H1 (cell line): ENCODE data around the gene AGBL5. TPM values are rescaled to one million over a fixed set of nuclear protein-coding genes. Genes with fewer than 3 reads are reported as not detected.

Source experiments
- CTCF ChIA-PET: fragments of 300-600 bp; sonication (Branson Sonifier 250); formaldehyde crosslinking; loops from one replicate; lab custom pipeline; 2021; ENCODE audit not compliant: partially characterized antibody; lab: Charles Lee
- POLR2A ChIA-PET: fragments of 300-600 bp; sonication (Branson Sonifier 250); formaldehyde crosslinking; loops from one replicate; lab custom pipeline; 2021; ENCODE audit warnings: inconsistent platforms; ENCODE audit not compliant: partially characterized antibody; lab: Charles Lee
- DNase-seq, 2 experiments: peaks; one replicate each; pipeline versions ENCODE4 v3.0.0 to v3.0.0-alpha.2; 2010 to 2022; ENCODE audit warnings: low spot score in 2 of 2, low read depth in 1 of 2, mixed read lengths in 1 of 2
- FAIRE-seq: peaks from 2 replicates; lab custom pipeline; 2011; peaks lifted over from hg19 to GRCh38; lab: Jason Lieb, UNC
- H2AFZ ChIP-seq: 2 replicates; pipeline ENCODE4 v1.8.1; 2012; ENCODE audit warnings: low read length, inconsistent platforms
- H2AK5ac ChIP-seq: 2 replicates; pipeline ENCODE4 v1.6.1; 2013; ENCODE audit warnings: low read depth, low read length
- H2BK120ac ChIP-seq: replicated peaks from 2 replicates; pipeline ENCODE3; 2013; ENCODE audit warnings: low read depth, low read length, inconsistent platforms
- H2BK12ac ChIP-seq: 2 replicates; pipeline ENCODE4 v1.6.1; 2013; ENCODE audit warnings: low read depth, low read length
- H2BK15ac ChIP-seq: 2 replicates; pipeline ENCODE4 v1.6.1; 2013; ENCODE audit warnings: low read length
- H2BK20ac ChIP-seq: 2 replicates; pipeline ENCODE4 v1.6.1; 2013; ENCODE audit warnings: low read length
- H2BK5ac ChIP-seq: 2 replicates; pipeline ENCODE4 v1.6.1; 2013; ENCODE audit warnings: low read depth, low read length
- H3K14ac ChIP-seq: 2 replicates; pipeline ENCODE4 v1.6.1; 2013; ENCODE audit warnings: inconsistent platforms; ENCODE audit not compliant: insufficient read length
- H3K18ac ChIP-seq: 2 replicates; pipeline ENCODE4 v1.6.1; 2013; ENCODE audit warnings: low read length; ENCODE audit errors: extremely low read depth
- H3K23ac ChIP-seq: 2 replicates; pipeline ENCODE4 v1.6.1; 2013; ENCODE audit warnings: inconsistent platforms; ENCODE audit not compliant: insufficient read length
- H3K23me2 ChIP-seq: 2 replicates; pipeline ENCODE4 v1.6.1; 2013; ENCODE audit warnings: low read depth, low read length
- H3K27ac ChIP-seq: 2 replicates; pipeline ENCODE4 v1.6.1; 2011; ENCODE audit warnings: low read depth, low read length, inconsistent platforms
- H3K27me3 ChIP-seq, 4 experiments: replicated peaks in 1 of 4; 1 replicate in 1 of 4; 2 replicates in 3 of 4; pipeline versions ENCODE4 v1.6.1 to v1.8.1; 2011 to 2013; ENCODE audit warnings: low read length in 3 of 4, mild to moderate bottlenecking in 3 of 4, inconsistent platforms in 2 of 4, mixed read lengths in 2 of 4, moderate library complexity in 1 of 4; ENCODE audit not compliant: control insufficient read depth in 3 of 4, insufficient read depth in 3 of 4; ENCODE audit errors: extremely low read depth in 1 of 4
- H3K36me3 ChIP-seq, 4 experiments: 2 replicates each; pipeline versions ENCODE4 v1.6.1 to v1.8.1; 2011 to 2013; ENCODE audit warnings: mild to moderate bottlenecking in 4 of 4, low read length in 3 of 4, moderate library complexity in 2 of 4, control low read depth in 1 of 4, inconsistent platforms in 1 of 4; ENCODE audit not compliant: insufficient read depth in 4 of 4, control insufficient read depth in 2 of 4
- H3K4ac ChIP-seq: replicated peaks from 2 replicates; pipeline ENCODE3; 2013; ENCODE audit warnings: low read length, low read depth, mixed read lengths, inconsistent platforms; ENCODE audit not compliant: insufficient read length
- H3K4me1 ChIP-seq, 4 experiments: replicated peaks in 1 of 4; 1 replicate in 1 of 4; 2 replicates in 3 of 4; pipeline versions ENCODE4 v1.6.1 to v1.8.1; 2011 to 2013; ENCODE audit warnings: low read length in 3 of 4, inconsistent platforms in 2 of 4, mixed read lengths in 1 of 4; ENCODE audit not compliant: insufficient read depth in 4 of 4, control insufficient read depth in 3 of 4
- H3K4me2 ChIP-seq, 2 experiments: 2 replicates each; pipeline versions ENCODE4 v1.6.1 to v1.8.1; 2011 to 2013; ENCODE audit warnings: low read depth in 2 of 2, low read length in 2 of 2, control low read depth in 1 of 2, inconsistent platforms in 1 of 2, mild to moderate bottlenecking in 1 of 2; ENCODE audit not compliant: insufficient read depth in 1 of 2
- H3K4me3 ChIP-seq, 4 experiments: fragments of 200-600, 300-600 bp in 1 of 4; sonication (generic), shearing (Covaris generic), sonication (Bioruptor Twin) in 1 of 4; 2 replicates each; pipeline versions ENCODE4 v1.5.1 to v1.8.1; 2011 to 2016; ENCODE audit warnings: low read length in 4 of 4, low read depth in 3 of 4, control low read depth in 2 of 4, inconsistent platforms in 2 of 4, mild to moderate bottlenecking in 2 of 4, mixed read lengths in 1 of 4, moderate library complexity in 1 of 4; ENCODE audit not compliant: insufficient read depth in 2 of 4; ENCODE audit errors: extremely low read depth in 1 of 4
- H3K56ac ChIP-seq: replicated peaks from 2 replicates; pipeline ENCODE3; 2013; ENCODE audit warnings: low read depth, mild to moderate bottlenecking, mixed read lengths, low read length, inconsistent platforms; ENCODE audit not compliant: insufficient read length
- H3K79me1 ChIP-seq: 2 replicates; pipeline ENCODE4 v1.6.1; 2013; ENCODE audit warnings: low read depth, low read length, control low read depth
- H3K79me2 ChIP-seq, 2 experiments: 2 replicates each; pipeline versions ENCODE4 v1.6.1 to v1.8.1; 2012 to 2013; ENCODE audit warnings: low read length in 2 of 2, mild to moderate bottlenecking in 2 of 2, inconsistent platforms in 1 of 2; ENCODE audit not compliant: insufficient read depth in 2 of 2, control insufficient read depth in 1 of 2
- H3K9ac ChIP-seq, 4 experiments: replicated peaks in 1 of 4; 1 replicate in 1 of 4; 2 replicates in 3 of 4; pipeline versions ENCODE4 v1.6.1 to v1.8.1; 2011 to 2013; ENCODE audit warnings: low read depth in 3 of 4, low read length in 3 of 4, control low read depth in 2 of 4, mild to moderate bottlenecking in 2 of 4, moderate library complexity in 2 of 4, inconsistent platforms in 1 of 4; ENCODE audit errors: extremely low read depth in 1 of 4
- H3K9me3 ChIP-seq, 2 experiments: 2 replicates each; pipeline versions ENCODE4 v1.6.1 to v1.8.1; 2012 to 2013; ENCODE audit warnings: mild to moderate bottlenecking in 2 of 2, moderate library complexity in 2 of 2, control low read depth in 1 of 2, inconsistent platforms in 1 of 2, low read depth in 1 of 2, low read length in 1 of 2, mixed read lengths in 1 of 2; ENCODE audit not compliant: insufficient read depth in 2 of 2
- H4K20me1 ChIP-seq, 2 experiments: replicated peaks in 1 of 2; 2 replicates each; pipeline versions ENCODE3 to v1.8.1; 2011 to 2013; ENCODE audit warnings: inconsistent platforms in 2 of 2, low read length in 2 of 2, mild to moderate bottlenecking in 1 of 2; ENCODE audit not compliant: insufficient read depth in 2 of 2, control insufficient read depth in 1 of 2
- H4K5ac ChIP-seq: 2 replicates; pipeline ENCODE4 v1.6.1; 2013; ENCODE audit warnings: low read length, low read depth, mixed read lengths, inconsistent platforms; ENCODE audit not compliant: insufficient read length
- H4K8ac ChIP-seq: 2 replicates; pipeline ENCODE4 v1.8.0; 2013; ENCODE audit warnings: mild to moderate bottlenecking, moderate library complexity, low read length, inconsistent platforms; ENCODE audit not compliant: insufficient read depth; ENCODE audit errors: extremely low read depth
- H4K91ac ChIP-seq: replicated peaks from 2 replicates; pipeline ENCODE3; 2013; ENCODE audit warnings: low read length, mixed read lengths, inconsistent platforms; ENCODE audit not compliant: insufficient read length
- CREB1 ChIP-seq: IDR thresholded peaks from 2 replicates; pipeline ENCODE4 v1.6.1; 2012; ENCODE audit warnings: inconsistent platforms
- EGR1 ChIP-seq: IDR thresholded peaks from 2 replicates; pipeline ENCODE4 v1.6.1; 2011; ENCODE audit warnings: low read depth, low read length, borderline replicate concordance
- KDM1A ChIP-seq: fragments of 200-600, 300-600 bp; sonication (generic); IDR thresholded peaks from 2 replicates; pipeline ENCODE4 v1.7.1; 2016; ENCODE audit warnings: mild to moderate bottlenecking, low read length, borderline replicate concordance
- RNF2 ChIP-seq: fragments of 200-900, 300-1000 bp; sonication (generic); IDR thresholded peaks from 2 replicates; pipeline ENCODE4 v1.7.1; 2016; ENCODE audit warnings: borderline replicate concordance, low read depth, mild to moderate bottlenecking, antibody characterized with exemption, low read length; ENCODE audit not compliant: poor library complexity, severe bottlenecking; ENCODE audit errors: missing control alignments
- WGBS, 2 experiments: shearing (Covaris generic) in 1 of 2; methylation state at CpG; one replicate each; pipeline versions ENCODE4 v1.1.6 to v1.1.7; 2013 to 2015; ENCODE audit warnings: low lambda C conversion rate in 2 of 2, mixed read lengths in 2 of 2, inconsistent platforms in 1 of 2, low coverage in 1 of 2, missing lambda C conversion rate in 1 of 2; ENCODE audit not compliant: insufficient replicate concordance in 2 of 2, insufficient coverage in 1 of 2, insufficient read length in 1 of 2; ENCODE audit errors: extremely low coverage in 1 of 2, missing lambda C conversion rate in 1 of 2; 5-methylcytosine and 5-hydroxymethylcytosine counted together
- polyA plus RNA-seq, 7 experiments: library from polyadenylated mRNA; depleted of rRNA in 3 of 7; stranded (reverse) in 5 of 7; unstranded in 2 of 7; fragments of >200 nt in 5 of 7; fragments of 200-250 nt in 2 of 7; gene quantifications; 1 replicate in 5 of 7; 2 replicates in 1 of 7; 4 replicates in 1 of 7; pipeline versions ENCODE4 v1.2.1 to v1.2.3, GENCODE V29; 2011 to 2013; ENCODE audit warnings: missing spikeins in 2 of 7, mixed read lengths in 2 of 7
- total RNA-seq: library from RNA; stranded (reverse); fragmentation: NEBNext Ultra II Directional; extraction: Animal tissue kit (Norgen Biotek cat#: 25700); gene quantifications from 2 replicates; pipeline ENCODE4 v1.2.1, GENCODE V29; 2021
- TF ChIP-seq, protein P1 (sequence below): IDR thresholded peaks from 2 replicates; pipeline ENCODE4 v1.6.1; 2012; ENCODE audit warnings: low read length, inconsistent platforms

Gene AGBL5
- total and polyA plus RNA-seq, 2 of the 8 experiments (the other 6 are each of a cell fraction or from before 2014, with no cell fraction given) = 45.4 to 62.0 TPM

DNA sequence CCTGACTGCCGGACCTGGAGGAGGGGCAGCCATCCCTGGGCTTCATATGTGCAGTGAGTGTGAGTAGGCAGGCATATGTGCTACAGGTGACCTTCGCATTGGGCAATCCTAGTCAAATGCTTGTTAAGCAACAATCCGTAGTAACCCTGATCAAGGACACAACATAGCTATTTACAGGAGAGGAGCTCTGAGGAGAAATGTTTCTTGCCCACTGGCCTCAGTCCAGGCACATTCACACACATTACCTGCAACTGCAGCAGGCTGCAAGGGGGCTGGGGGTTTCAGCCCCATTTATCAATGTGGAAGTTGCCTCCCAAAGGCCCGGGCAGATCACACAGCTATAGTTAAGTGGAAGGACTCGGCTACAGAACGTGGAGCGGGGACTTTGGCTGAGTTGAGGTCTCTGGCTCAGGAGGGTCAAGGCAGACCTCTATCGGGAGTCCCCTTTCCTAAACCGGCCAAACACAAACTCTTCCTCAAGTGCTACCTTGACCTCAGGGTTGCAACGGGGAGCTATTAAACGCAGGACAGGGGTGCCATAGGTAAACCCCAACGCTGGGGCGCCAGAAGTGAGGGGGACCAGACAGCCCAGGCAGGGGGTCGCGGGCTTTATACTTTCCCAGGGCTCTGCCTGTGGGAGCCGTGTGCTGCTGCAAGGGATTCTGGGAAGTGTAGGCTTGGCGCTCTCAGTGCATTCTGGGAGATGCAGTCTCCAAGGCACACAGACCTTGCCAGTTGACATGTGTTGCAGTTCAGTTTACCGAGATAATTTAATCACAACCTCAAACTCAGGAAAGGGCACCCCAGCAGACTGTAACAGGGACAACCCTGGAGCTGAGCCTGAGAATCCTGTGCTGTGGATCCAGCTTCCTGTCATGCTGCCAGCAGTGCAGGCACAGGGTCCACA is 44.5 kb downstream of the AGBL5 start:
- peak overlapping the region; percentile 61 to 70 for H3K4me2 ChIP-seq
- H3K4ac ChIP-seq = no peak overlapping the region
- H3K79me2 ChIP-seq = no peaks in the 10 kb centered on the region
- H2BK5ac ChIP-seq = no peak overlapping the region
- H4K20me1 ChIP-seq = peaks cover 0 to 6% of the 10 kb centered on the region in 2 experiments
- H2BK12ac ChIP-seq = 0 out of 2 replicates have a peak overlapping the region, but pooled peaks have one; percentile 14
- FAIRE-seq (peak; percentile 32), DNase-seq (peak in 1 of 2 experiments; percentile 81)
- H3K23ac ChIP-seq = no peak overlapping the region
- H3K36me3 ChIP-seq = no peaks in the 10 kb centered on the region
- POLR2A ChIA-PET = interaction anchor here (1.1 to 1.8 kb wide), 7 partner anchors 9 to 138 kb away, joined by 3 to 5 read pairs (median 4); partner anchors contain the start of genes ABHD1, ATRAID, CAD and SLC5A6
- H4K5ac ChIP-seq = peak overlapping the region; percentile 63
- no peak overlapping the region for H3K14ac ChIP-seq
- peak overlapping the region; percentile 75; the same call in 1 of the 2 replicates for H2BK15ac ChIP-seq
- H3K9me3 ChIP-seq = no peaks in the 10 kb centered on the region
- H4K91ac ChIP-seq = no peak overlapping the region
- 34% methylated on average over 18 of the region's 18 CpGs; no CpG with 5 or more reads in 1 of the 2 experiments for WGBS, 2 experiments
- H2BK20ac ChIP-seq = peak overlapping the region; percentile 55; the same call in 1 of the 2 replicates
- 0 out of 2 replicates have a peak overlapping the region, but pooled peaks have one; percentile 80 for H3K18ac ChIP-seq
- CTCF ChIA-PET = interaction anchor here (0.7 to 12.7 kb wide), 19 partner anchors 9 to 207 kb away, joined by 3 to 120 read pairs (median 5); partner anchors contain the start of genes KHK, PREB, TMEM214 and TRIM54
- no peak overlapping the region for H2AK5ac ChIP-seq
- no peaks in the 10 kb centered on the region; the same call in 1 of the 2 replicates for H3K79me1 ChIP-seq
- H4K8ac ChIP-seq = 0 out of 2 replicates have a peak overlapping the region, but pooled peaks have one; percentile 6
- no peaks in the 10 kb centered on the region for H3K23me2 ChIP-seq
- H2AFZ ChIP-seq = peak overlapping the region; percentile 80
- no peak overlapping the region for H3K9ac ChIP-seq
- no peak overlapping the region for H2BK120ac ChIP-seq
- peaks cover 0 to 2% (median under 1%) of the 10 kb centered on the region in 4 experiments; a peak in 2 of 7 replicates for H3K4me1 ChIP-seq
- H3K4me3 ChIP-seq = peak overlapping the region; percentile 14 to 53 (median 40); a peak in 5 of 8 replicates
- no peak overlapping the region for H3K27ac ChIP-seq
- H3K27me3 ChIP-seq = no peaks in the 10 kb centered on the region
- H3K56ac ChIP-seq = no peak overlapping the region
- TF ChIP-seq KDM1A (no peak), RNF2 (no peak), EGR1 (no peak), CREB1 (peak; percentile 44; the same call in 1 of the 2 replicates)
- TF ChIP-seq, protein P1, sequence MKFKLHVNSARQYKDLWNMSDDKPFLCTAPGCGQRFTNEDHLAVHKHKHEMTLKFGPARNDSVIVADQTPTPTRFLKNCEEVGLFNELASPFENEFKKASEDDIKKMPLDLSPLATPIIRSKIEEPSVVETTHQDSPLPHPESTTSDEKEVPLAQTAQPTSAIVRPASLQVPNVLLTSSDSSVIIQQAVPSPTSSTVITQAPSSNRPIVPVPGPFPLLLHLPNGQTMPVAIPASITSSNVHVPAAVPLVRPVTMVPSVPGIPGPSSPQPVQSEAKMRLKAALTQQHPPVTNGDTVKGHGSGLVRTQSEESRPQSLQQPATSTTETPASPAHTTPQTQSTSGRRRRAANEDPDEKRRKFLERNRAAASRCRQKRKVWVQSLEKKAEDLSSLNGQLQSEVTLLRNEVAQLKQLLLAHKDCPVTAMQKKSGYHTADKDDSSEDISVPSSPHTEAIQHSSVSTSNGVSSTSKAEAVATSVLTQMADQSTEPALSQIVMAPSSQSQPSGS = no peak
